IPS DF 4.7 (cell line): ENCODE measurements around the gene TYRO3.

Experiments used
- DNase-seq: peaks from one replicate; pipeline ENCODE4 v3.0.0-alpha.2; 2013; ENCODE audit warnings: low spot score; ENCODE audit errors: extremely low read depth

TYRO3 gene

DNA sequence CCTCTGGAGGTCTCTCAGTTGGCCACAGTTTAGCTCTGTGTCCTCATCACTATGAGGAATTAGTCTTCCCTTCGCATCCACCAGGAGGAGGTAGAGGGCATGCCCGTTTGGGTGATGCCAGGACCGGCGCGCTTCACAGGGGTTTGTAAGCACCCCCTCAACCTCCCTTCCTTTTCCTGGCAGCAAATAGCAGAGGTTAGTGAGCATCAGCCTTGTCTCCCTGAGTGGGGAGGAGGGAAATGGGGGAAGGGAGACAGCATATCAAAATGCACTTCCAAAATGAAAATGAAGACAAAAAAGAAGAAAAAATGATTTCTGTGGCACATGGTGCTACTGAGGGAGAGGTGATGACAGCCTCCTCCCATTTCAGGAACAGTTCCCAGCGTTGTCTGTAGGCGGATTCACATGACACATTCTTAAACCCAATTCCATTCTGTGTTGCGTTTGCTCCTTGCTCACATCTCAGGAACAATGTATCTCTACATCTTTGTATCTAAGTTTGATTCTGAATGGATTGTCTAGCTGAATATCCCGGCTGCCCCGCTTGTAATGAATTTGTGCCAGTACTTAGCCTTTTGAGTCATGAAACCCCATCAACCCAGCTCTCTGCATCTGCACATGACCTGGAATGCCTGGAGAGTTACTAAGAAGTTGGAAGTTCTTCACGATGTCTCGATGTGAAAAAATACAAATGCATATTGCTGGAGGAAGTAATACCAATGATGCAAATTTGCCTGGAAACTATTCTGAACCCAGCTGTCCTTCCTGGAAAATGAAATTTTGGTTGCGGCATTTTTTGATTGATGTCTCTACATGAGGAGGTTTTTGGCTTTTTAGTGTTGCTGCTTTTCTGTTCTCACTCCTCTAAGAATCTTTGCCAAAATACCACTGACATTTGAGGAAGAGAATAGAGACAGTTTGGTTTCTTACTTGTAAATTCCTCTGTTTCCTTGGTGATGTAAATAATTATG lies 45.2 kb downstream of the TYRO3 start:
- DNase-seq: no peak

DNA sequence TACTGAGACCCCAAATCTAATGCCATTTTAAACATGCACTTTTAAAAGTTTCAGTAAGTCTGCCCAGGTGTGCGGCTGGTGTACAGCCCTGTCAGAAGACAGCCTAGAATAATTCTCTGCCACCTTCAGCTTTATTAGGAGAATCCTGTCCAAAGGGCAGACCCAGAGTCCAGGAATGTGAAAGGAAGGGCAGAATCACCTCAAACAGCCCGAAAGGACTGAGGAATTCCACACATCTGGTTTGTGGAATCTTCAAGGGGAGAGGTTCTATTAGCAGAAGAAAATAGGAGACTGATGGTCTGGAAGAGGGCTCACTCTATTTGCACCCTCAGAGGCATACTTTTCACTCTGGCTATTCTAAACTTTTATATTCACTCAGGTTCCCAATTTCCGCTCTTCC lies 46.6 kb downstream of the TYRO3 start:
- DNase-seq: no peak

DNA sequence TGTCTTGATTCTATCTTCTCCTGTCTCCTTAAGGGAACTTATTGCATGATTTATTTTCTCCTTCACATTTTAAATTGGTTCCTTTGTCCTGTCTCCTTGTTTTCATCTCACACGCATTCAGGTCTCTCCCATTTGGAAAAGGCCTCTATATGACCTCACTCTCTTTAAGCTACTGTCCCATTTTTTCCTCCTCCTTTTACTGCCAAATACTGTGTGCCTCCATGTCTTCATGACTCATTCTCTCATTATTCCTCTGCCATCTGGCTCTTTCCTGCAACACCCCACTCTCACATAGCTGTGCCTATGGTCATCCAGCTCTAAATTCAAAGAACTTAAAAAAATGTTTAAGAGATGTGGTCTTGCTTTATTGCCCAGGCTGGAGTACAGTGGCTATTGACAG lies 48.0 kb downstream of the TYRO3 start:
- no peak for DNase-seq

DNA sequence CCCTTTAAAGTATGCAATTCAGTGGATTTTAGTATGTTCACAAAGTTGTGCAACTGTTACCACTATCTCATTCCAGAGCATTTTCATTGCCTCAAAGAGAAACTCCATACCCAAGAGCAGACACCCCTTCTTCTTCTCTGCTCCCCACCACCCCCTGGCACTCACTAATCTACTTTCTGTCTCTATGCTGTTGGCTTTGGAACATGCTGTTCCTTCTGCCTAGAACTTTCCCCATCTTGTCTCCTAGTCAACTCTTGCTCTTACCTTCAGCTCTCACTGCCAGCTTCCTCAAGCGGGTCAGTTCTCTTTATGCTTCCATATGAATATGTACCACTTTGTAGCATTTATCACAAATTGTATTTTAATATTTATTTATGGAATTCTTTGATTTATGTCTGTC lies 50.1 kb downstream of the TYRO3 start:
- no peak for DNase-seq

DNA sequence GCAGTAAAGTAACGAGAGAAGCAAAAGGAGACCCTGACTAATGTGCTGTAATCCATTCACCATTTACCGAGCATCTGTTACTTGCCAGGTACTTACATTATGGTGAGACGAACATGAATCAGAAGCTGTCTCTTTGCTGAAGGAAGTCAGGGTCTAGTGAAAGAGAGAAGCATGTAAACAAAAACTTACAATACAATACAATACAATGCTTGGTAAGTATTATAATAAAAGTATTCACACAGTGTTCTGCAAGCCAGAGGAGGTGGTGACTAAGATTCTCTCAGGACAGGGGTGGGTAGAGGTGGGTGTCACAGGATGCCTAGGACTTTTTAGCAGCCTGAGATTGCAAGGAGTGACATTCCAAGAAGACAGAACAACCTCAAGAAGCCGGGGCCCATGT lies 51.0 kb downstream of the TYRO3 start:
- no peak for DNase-seq

DNA sequence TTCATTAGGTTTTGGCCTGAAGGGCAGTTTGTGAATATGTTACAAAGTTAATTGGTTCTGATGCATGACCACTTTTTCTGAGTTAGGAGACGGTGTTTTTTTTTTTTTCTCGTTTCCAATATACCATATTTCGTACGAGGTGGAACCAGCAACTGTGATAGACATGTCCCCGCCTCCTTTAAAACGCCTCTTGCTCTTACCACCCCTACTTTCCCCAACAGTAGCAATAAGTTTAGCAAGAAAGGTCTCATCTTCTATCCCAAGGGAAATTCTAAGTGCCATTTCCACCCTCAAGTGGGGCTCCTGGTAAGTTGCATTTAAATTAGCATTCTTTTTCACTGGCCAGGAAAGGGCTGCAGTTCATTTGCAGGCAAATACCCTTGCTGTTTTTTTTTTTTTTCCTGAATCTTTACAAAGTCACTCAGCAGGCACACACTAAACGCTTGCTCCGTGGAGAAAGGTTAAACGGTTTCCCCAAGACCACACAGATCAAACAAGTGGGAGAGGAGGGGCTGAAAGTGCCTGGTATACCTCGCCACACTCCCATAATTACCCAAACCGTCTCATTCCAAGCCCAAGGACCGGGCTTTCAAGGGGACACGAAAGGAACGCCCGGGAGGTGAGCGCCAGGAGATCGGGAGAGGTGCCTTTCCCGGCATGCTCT lies 61.7 kb downstream of the TYRO3 start:
- no peak for DNase-seq

DNA sequence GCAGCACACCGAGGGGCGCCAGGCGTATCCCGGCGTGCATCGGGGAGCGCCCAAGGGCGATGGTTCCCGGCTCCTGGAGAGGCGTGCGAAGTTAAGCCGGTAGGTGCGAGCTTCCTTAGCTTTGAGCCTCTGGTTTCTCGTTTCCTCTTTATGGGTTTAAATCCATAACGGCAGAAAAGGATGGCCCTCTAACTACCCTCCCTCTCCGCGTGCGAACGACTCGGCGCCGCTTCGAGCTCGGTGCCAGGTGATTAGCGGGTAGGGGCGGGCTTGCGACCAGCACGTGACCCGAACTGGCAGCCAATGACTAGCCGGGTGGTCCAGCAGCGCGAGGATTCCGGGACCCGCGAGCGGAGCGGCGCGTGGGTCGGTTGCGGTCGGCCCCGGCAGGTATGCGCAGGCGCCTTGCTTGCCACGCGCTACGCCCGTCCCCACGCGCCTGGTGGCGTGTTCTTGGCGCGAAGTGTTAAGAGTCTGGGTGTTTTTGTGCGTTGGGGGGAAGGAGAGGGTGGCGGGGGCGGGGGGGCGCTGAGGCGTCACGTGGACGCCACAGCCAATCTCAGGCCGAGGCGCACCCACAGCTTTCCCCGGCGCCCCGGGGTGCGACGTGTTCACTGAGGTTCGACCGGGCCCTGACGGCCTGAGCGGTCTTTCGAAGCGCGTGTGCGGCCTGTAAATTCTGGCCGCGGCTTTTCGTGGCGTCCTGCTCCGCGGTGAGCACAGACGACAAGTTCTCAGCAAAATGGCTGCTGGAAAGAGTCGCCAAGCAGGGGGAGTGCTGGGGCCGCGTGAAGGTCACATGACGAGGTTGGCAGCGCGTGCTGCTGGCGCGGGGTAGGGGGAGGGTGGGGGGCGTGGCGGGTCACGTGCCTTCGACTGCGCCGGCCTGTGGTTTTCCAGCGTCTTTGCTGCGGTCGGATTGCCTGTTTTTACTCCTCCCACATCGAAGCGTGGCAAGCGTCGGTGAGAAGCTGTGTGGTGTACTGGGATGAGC lies 62.5 kb downstream of the TYRO3 start:
- DNase-seq: no peak

DNA sequence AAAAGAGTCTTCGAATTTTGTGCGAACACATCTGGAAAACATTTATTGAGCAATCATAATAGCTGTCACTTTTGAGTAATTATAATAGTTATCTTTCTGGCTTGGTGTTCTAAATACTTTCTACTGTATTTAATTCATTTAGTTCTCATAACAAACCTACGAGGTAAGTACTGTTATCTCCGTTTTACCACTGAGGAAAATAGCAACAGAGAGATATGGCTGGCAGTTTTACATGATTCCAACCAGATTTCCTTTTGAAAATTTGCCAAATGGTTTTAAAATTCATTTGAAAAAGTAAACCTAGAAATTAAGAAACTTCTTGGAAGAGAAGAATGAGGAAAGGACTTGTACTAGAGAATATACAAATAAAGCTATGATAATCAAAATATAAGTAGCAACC lies 63.9 kb downstream of the TYRO3 start:
- DNase-seq: no peak

DNA sequence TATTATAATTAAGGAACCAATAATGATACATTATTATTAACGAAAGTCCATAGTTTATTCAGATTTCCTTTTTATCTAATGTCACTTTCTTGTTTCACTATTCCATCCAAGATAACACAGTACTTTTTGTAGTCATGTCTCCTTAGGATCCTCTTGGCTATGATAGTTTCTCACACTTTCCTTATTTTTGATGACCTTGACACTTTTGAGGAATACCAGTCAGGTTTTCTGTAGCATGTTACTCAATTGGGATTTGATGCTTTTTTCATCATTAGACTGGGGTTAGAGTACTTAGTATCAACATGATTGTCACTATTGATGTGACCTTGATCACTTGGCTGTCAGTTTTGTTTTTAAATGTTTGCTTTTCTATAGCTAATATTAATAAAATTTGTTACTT lies 68.2 kb downstream of the TYRO3 start:
- no peak for DNase-seq

DNA sequence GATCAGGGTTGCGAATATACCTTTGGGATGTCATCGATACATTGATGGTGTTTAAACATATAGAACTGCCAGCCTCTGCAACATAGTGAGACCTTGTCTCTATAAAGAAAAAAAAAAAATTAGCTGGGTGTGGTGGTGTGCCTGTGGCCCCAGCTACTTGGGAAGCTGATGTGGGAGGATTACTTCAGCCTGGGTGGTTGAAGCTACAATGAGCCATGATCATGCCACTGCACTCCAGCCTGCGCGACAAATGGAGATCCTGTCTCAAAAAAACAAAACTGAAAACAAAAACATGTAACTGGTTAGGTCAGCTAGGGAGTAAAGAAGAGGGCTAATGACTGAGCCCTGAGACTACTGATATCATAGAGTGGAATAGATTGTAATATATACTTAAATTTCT lies 70.5 kb downstream of the TYRO3 start:
- DNase-seq: no peak

DNA sequence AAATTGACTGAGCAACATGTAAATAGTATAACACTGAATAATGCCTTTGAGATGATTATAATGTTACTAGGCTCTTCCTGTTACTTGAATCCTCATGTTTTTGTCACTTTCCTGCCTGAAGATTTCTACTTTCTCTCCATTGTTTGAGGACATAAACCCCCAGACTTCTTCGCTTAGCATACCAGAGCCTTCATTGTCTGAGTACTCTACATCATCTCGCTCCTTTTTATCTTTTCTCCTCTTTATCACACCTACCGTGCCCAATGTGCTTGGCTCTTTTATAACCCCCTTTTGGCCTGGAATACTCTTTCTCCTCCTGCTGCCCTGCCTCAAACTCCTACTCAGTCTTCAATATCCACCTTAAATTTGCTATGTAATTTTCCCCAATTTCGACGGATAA lies 70.9 kb downstream of the TYRO3 start:
- DNase-seq: no peak

DNA sequence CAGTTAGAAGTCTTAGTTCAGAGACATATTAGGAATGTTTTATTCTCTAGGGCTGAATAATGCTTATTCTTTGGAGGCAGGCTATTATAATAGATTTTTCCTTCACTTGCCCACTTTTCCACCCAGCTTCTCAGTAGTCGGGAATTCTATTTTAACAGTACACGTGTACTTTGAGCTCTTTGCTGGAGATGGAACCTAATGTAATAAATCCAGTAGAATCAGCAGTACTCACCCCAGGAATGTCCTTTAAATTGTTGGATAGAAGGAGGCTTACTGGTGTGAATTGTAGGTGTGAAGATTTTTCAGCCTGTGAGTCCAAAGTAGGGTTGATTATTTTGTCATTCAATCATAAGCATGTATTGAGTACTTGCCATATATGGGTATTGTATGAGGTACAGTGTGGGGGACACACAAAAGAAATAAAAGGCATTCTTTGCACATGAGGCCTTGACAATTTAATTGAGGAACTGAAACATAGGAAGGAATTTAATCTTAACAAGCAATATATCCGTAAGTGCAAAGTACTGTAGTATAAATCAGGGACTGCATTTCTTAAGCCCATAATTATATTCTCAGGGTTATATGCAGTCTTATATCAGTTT lies 71.7 kb downstream of the TYRO3 start:
- DNase-seq: no peak

DNA sequence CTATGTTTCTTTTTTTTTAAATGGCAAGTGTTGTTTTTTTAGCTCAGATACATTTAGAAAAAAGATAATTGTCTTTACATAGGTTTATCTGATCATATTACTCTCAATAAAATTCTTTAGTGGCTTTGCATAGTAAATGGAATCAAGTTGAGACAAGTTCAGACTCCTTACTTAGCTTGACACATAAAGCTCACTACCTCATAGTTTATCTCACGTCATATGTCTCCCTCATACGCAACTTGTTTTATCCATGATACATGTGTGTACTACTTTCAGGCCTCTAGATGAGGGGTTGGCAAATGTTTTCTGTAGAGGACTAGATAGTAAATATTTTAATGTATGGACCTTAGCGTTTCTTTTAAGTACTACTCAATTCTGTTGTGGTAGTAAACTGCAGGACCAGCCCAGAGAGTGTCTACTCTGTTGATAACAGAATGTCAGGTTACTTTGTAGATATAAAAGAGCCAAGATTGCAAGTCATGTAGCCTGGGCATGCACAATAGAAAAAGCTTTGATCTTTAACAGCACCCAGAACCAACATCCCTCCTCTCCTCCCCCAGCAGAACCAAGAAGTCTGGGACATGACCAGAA lies 73.0 kb downstream of the TYRO3 start:
- no peak for DNase-seq
